GM12878 (cell line): Measurements from ENCODE around the gene VSIG8. TPM values are rescaled to one million over a fixed set of nuclear protein-coding genes. Genes with fewer than 3 reads are reported as not detected.
A peak's percentile ranks its signal among the peaks of the same experiment; 100 is the strongest.

Experiments
- ATAC-seq: fragments of 200-7000 bp; cut with Tn5 transposase; 3 replicates; pipeline ENCODE4 v1.9.1; 2020; ENCODE audit warnings: mild to moderate bottlenecking, moderate library complexity
- BruUV-seq: library from RNA; stranded (reverse); fragments of 400-500 nt; replicated peaks from 2 replicates; lab custom pipeline; 2021; lab: Mats Ljungman, UMichigan
- CTCF ChIA-PET: fragments of 300-600 bp; sonication (Branson Sonifier 250); formaldehyde crosslinking; extraction: SDS; loops from one replicate; lab custom pipeline; 2021; ENCODE audit warnings: inconsistent platforms; lab: Yijun Ruan, JAX
- POLR2A ChIA-PET: fragments of 350-600 bp; formaldehyde crosslinking; extraction: SDS; loops from one replicate; lab custom pipeline; 2021; ENCODE audit warnings: inconsistent platforms; lab: Charles Lee
- RAD21 ChIA-PET: fragments of 300-600 bp; sonication (Branson Sonifier 250); formaldehyde crosslinking; loops from one replicate; lab custom pipeline; 2023; ENCODE audit warnings: antibody characterized with exemption; ENCODE audit not compliant: unreplicated experiment; lab: Charles Lee
- SMC1A ChIA-PET: fragments of 300-600 bp; sonication (Branson Sonifier 250); formaldehyde crosslinking; loops from one replicate; lab custom pipeline; 2023; ENCODE audit not compliant: unreplicated experiment, uncharacterized antibody; lab: Charles Lee
- DNase-seq: peaks from one replicate; pipeline ENCODE4 v3.0.0-alpha.2; 2011; ENCODE audit warnings: low read depth, low spot score
- FAIRE-seq: peaks from 3 replicates; lab custom pipeline; 2011; peaks lifted over from hg19 to GRCh38; lab: Jason Lieb, UNC
- H2AFZ ChIP-seq: 2 replicates; pipeline ENCODE4 v1.6.0; 2011; ENCODE audit warnings: low read depth, low read length, control low read depth; ENCODE audit not compliant: control insufficient read depth
- H3K27ac ChIP-seq: 2 replicates; pipeline ENCODE4 v1.5.1; 2011; ENCODE audit warnings: control low read depth; ENCODE audit not compliant: control insufficient read depth, insufficient read depth
- H3K27me3 ChIP-seq, 2 experiments: replicated peaks in 1 of 2; 2 replicates each; pipeline versions ENCODE4 v1.6.0 to v1.6.1; 2011; ENCODE audit warnings: low read length in 1 of 2; ENCODE audit not compliant: control insufficient read depth in 2 of 2, insufficient read depth in 2 of 2
- H3K36me3 ChIP-seq, 2 experiments: 2 replicates each; pipeline ENCODE4 v1.5.1; 2011; ENCODE audit warnings: low read length in 1 of 2; ENCODE audit not compliant: control insufficient read depth in 2 of 2, insufficient read depth in 2 of 2
- H3K4me1 ChIP-seq: 2 replicates; pipeline ENCODE4 v1.6.1; 2011; ENCODE audit warnings: mild to moderate bottlenecking, low read length, moderate library complexity, mixed read lengths; ENCODE audit not compliant: control insufficient read depth, insufficient read depth
- H3K4me2 ChIP-seq: 2 replicates; pipeline ENCODE4 v1.6.0; 2011; ENCODE audit warnings: control low read depth; ENCODE audit not compliant: control insufficient read depth, insufficient read depth
- H3K4me3 ChIP-seq: fragments of 200-600 bp; sonication (generic); 2 replicates; pipeline ENCODE4 v1.5.1; 2016
- H3K79me2 ChIP-seq: 2 replicates; pipeline ENCODE4 v1.6.0; 2011; ENCODE audit warnings: low read length; ENCODE audit not compliant: control insufficient read depth, insufficient read depth
- H3K9ac ChIP-seq: 2 replicates; pipeline ENCODE4 v1.8.0; 2011; ENCODE audit warnings: low read length, control low read depth, mixed read lengths; ENCODE audit not compliant: control insufficient read depth, insufficient read depth
- H3K9me3 ChIP-seq: replicated peaks from 3 replicates; pipeline ENCODE4 v1.5.1; 2011; ENCODE audit warnings: mild to moderate bottlenecking, low read length; ENCODE audit not compliant: control insufficient read depth, insufficient read depth
- H4K20me1 ChIP-seq: 2 replicates; pipeline ENCODE4 v1.6.0; 2011; ENCODE audit not compliant: control insufficient read depth, insufficient read depth
- BMI1 ChIP-seq: fragments of 450-650 bp; IDR thresholded peaks from 2 replicates; pipeline ENCODE4 v1.6.1; 2016; ENCODE audit warnings: mild to moderate bottlenecking, moderate library complexity, borderline replicate concordance
- FOS ChIP-seq: IDR thresholded peaks from 3 replicates; pipeline ENCODE4 v1.6.1; 2011; ENCODE audit warnings: borderline replicate concordance; ENCODE audit not compliant: insufficient read length; ENCODE audit errors: extremely low read depth
- FOXM1 ChIP-seq: IDR thresholded peaks from 2 replicates; pipeline ENCODE4 v1.6.1; 2012; ENCODE audit warnings: low read depth, mild to moderate bottlenecking, inconsistent platforms, low read length, moderate library complexity
- GATAD2B ChIP-seq: fragments of 450-650 bp; conservative IDR thresholded peaks from 2 replicates; pipeline ENCODE4 v1.6.1; 2017; ENCODE audit warnings: low read depth, mild to moderate bottlenecking, moderate library complexity
- KAT2A ChIP-seq: conservative IDR thresholded peaks from 2 replicates; pipeline ENCODE4 v1.6.1; 2011; ENCODE audit warnings: low read depth, low read length; ENCODE audit not compliant: control insufficient read depth
- LARP7 ChIP-seq: fragments of 450-650 bp; IDR thresholded peaks from 2 replicates; pipeline ENCODE4 v1.6.1; 2017; ENCODE audit warnings: mild to moderate bottlenecking
- MEF2A ChIP-seq: IDR thresholded peaks from 2 replicates; pipeline ENCODE4 v1.6.1; 2011; ENCODE audit warnings: low read depth, mild to moderate bottlenecking, low read length, moderate library complexity; ENCODE audit not compliant: insufficient read depth
- MTA2 ChIP-seq: fragments of 450-650 bp; IDR thresholded peaks from 2 replicates; pipeline ENCODE4 v1.6.1; 2016; ENCODE audit warnings: low read depth, mild to moderate bottlenecking, moderate library complexity
- MYB ChIP-seq: fragments of 150-350 bp; IDR thresholded peaks from 2 replicates; pipeline ENCODE4 v1.6.1; 2014; ENCODE audit warnings: mild to moderate bottlenecking, low read depth, low read length, borderline replicate concordance
- MYC ChIP-seq: IDR thresholded peaks from 2 replicates; pipeline ENCODE4 v1.6.1; 2011; ENCODE audit warnings: mild to moderate bottlenecking, low read length, moderate library complexity, inconsistent platforms; ENCODE audit not compliant: insufficient read depth, insufficient replicate concordance, insufficient read length, severe bottlenecking
- NFIC ChIP-seq: IDR thresholded peaks from 2 replicates; pipeline ENCODE4 v1.6.1; 2012; ENCODE audit warnings: low read depth, mild to moderate bottlenecking, inconsistent platforms, low read length, moderate library complexity
- NFXL1 ChIP-seq: fragments of 450-650 bp; IDR thresholded peaks from 2 replicates; pipeline ENCODE4 v1.6.1; 2017; ENCODE audit warnings: antibody characterized with exemption, mild to moderate bottlenecking, borderline replicate concordance
- PAX5 ChIP-seq: IDR thresholded peaks from 2 replicates; pipeline ENCODE4 v1.6.1; 2011; ENCODE audit warnings: low read depth, low read length, borderline replicate concordance
- RUNX3 ChIP-seq: IDR thresholded peaks from 2 replicates; pipeline ENCODE4 v1.6.1; 2012; ENCODE audit warnings: low read length, inconsistent platforms
- SMARCA5 ChIP-seq: fragments of 450-650 bp; IDR thresholded peaks from 2 replicates; pipeline ENCODE4 v1.6.1; 2017; ENCODE audit warnings: mild to moderate bottlenecking
- SP1 ChIP-seq: IDR thresholded peaks from one replicate; pipeline ENCODE4 v1.6.1; 2011; ENCODE audit warnings: low read depth, low read length
- ZZZ3 ChIP-seq: IDR thresholded peaks from 2 replicates; pipeline ENCODE4 v1.6.1; 2011; ENCODE audit warnings: low read depth; ENCODE audit not compliant: control insufficient read depth, insufficient read length
- WGBS: methylation state at CpG from one replicate; pipeline ENCODE4 v1.1.6; 2016; ENCODE audit warnings: low lambda C conversion rate; ENCODE audit not compliant: insufficient replicate concordance, insufficient coverage; ENCODE audit errors: missing lambda C conversion rate; 5-methylcytosine and 5-hydroxymethylcytosine counted together
- in situ Hi-C: fragments of 300-500 bp; cut with MboI; formaldehyde crosslinking; loops from 9 replicates; pipeline ENCODE4 v1.14.3; 2018; ENCODE audit warnings: mixed read lengths
- intact Hi-C: fragments of 100-400 bp; cut with micrococcal nuclease; formaldehyde crosslinking; loops from one replicate; pipeline ENCODE4 v1.14.2; 2022; ENCODE audit not compliant: unreplicated experiment
- polyA plus RNA-seq, 11 experiments: library from polyadenylated mRNA; depleted of rRNA in 4 of 11; unstranded in 6 of 11; stranded (reverse) in 5 of 11; fragments of >200 nt; fragmentation: Nextera tagmentation in 4 of 11; fragmentation: Illumina TruSeq in 1 of 11; extraction: Ambion mirVana in 4 of 11; extraction: Trizol in 1 of 11; gene quantifications; 1 replicate in 1 of 11; 2 replicates in 10 of 11; pipeline versions ENCODE4 v1.2.1 to v1.2.3, GENCODE V29; 2011 to 2016; ENCODE audit warnings: inconsistent platforms in 2 of 11, missing spikeins in 2 of 11, low read depth in 1 of 11
- total RNA-seq, 4 experiments: library from RNA; depleted of rRNA in 3 of 4; stranded (reverse); fragments of >200 nt in 3 of 4; fragmentation: Illumina TruSeq in 1 of 4; extraction: Trizol in 1 of 4; gene quantifications; 2 replicates each; pipeline versions ENCODE4 v1.2.1 to v1.2.3, GENCODE V29; 2013 to 2021
- TF ChIP-seq, protein P1 (sequence below): fragments of 450-650 bp; IDR thresholded peaks from 2 replicates; pipeline ENCODE4 v1.6.1; 2017; ENCODE audit warnings: mild to moderate bottlenecking, moderate library complexity
- TF ChIP-seq, protein P2 (sequence below): fragments of 450-650 bp; IDR thresholded peaks from 2 replicates; pipeline ENCODE4 v1.6.1; 2014; ENCODE audit warnings: mild to moderate bottlenecking
- TF ChIP-seq, protein P3 (sequence below): fragments of 450-650 bp; conservative IDR thresholded peaks from 2 replicates; pipeline ENCODE4 v1.6.1; 2017; ENCODE audit warnings: mild to moderate bottlenecking, moderate library complexity

The VSIG8 gene
- total and polyA plus RNA-seq, 10 of the 15 experiments (the other 5 are each of a cell fraction or from before 2014, with no cell fraction given), result not detected

DNA sequence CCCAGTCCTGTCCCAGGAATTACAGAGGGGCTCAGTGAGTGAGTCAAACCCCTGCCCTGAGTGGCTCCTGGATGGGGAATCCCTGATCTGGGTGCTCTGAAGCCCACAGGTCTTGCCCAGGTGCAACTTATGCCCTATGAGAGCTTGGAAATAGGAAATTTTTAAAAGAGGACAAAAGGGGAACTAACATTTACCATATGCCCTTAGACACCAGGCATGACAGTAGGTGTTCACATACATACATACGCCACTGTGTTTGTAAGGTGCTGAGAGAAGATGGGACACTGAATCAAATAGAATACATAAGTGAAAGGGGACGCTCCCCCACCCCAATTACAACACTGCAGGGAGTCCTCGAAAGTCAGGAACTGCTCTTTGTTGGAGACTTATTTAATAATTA, 36.1 kb upstream of the VSIG8 start:
- intact Hi-C loops, result no loop called here
- in situ Hi-C loops, result no loop called here
- FAIRE-seq, result no peak
- SMC1A ChIA-PET, result no interaction called here
- 0 out of 4 replicates have a peak, but pooled peaks cover 0 to 2% of the 10 kb centered on the region in 2 experiments for H3K27me3 ChIP-seq
- H3K27ac ChIP-seq, result no peak overlapping the region
- POLR2A ChIA-PET, result no interaction called here
- CTCF ChIA-PET, result interaction anchor here (0.8 to 14.8 kb wide), 2 partner anchors 99 to 109 kb away, joined by 3 to 476 read pairs; partner anchors contain the start of gene FCRL6
- RAD21 ChIA-PET, result no interaction called here
- H3K9me3 ChIP-seq, result no peaks in the 10 kb centered on the region
- H3K4me3 ChIP-seq, result no peak overlapping the region
- no TSS peak for BruUV-seq
- no peak overlapping the region for H2AFZ ChIP-seq
- no peaks in the 10 kb centered on the region for H3K4me1 ChIP-seq
- H3K9ac ChIP-seq, result no peak overlapping the region
- TF ChIP-seq SP1, result no peak
- no peak for TF ChIP-seq NFIC
- TF ChIP-seq MYB, result no peak
- no peak for TF ChIP-seq BMI1
- TF ChIP-seq, protein P1, sequence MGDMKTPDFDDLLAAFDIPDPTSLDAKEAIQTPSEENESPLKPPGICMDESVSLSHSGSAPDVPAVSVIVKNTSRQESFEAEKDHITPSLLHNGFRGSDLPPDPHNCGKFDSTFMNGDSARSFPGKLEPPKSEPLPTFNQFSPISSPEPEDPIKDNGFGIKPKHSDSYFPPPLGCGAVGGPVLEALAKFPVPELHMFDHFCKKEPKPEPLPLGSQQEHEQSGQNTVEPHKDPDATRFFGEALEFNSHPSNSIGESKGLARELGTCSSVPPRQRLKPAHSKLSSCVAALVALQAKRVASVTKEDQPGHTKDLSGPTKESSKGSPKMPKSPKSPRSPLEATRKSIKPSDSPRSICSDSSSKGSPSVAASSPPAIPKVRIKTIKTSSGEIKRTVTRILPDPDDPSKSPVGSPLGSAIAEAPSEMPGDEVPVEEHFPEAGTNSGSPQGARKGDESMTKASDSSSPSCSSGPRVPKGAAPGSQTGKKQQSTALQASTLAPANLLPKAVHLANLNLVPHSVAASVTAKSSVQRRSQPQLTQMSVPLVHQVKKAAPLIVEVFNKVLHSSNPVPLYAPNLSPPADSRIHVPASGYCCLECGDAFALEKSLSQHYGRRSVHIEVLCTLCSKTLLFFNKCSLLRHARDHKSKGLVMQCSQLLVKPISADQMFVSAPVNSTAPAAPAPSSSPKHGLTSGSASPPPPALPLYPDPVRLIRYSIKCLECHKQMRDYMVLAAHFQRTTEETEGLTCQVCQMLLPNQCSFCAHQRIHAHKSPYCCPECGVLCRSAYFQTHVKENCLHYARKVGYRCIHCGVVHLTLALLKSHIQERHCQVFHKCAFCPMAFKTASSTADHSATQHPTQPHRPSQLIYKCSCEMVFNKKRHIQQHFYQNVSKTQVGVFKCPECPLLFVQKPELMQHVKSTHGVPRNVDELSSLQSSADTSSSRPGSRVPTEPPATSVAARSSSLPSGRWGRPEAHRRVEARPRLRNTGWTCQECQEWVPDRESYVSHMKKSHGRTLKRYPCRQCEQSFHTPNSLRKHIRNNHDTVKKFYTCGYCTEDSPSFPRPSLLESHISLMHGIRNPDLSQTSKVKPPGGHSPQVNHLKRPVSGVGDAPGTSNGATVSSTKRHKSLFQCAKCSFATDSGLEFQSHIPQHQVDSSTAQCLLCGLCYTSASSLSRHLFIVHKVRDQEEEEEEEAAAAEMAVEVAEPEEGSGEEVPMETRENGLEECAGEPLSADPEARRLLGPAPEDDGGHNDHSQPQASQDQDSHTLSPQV, result no peak
- no peak for TF ChIP-seq MTA2
- no peak for TF ChIP-seq ZZZ3
- TF ChIP-seq FOXM1, result no peak
- no peak for TF ChIP-seq FOS
- TF ChIP-seq, protein P2, sequence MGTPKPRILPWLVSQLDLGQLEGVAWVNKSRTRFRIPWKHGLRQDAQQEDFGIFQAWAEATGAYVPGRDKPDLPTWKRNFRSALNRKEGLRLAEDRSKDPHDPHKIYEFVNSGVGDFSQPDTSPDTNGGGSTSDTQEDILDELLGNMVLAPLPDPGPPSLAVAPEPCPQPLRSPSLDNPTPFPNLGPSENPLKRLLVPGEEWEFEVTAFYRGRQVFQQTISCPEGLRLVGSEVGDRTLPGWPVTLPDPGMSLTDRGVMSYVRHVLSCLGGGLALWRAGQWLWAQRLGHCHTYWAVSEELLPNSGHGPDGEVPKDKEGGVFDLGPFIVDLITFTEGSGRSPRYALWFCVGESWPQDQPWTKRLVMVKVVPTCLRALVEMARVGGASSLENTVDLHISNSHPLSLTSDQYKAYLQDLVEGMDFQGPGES, result no peak
- no peak for TF ChIP-seq NFXL1
- TF ChIP-seq PAX5, result no peak
- TF ChIP-seq KAT2A, result no peak
- no peak for TF ChIP-seq MYC
- no peak for TF ChIP-seq MEF2A
- no peak for TF ChIP-seq LARP7
- TF ChIP-seq GATAD2B, result no peak
- TF ChIP-seq RUNX3, result no peak
- TF ChIP-seq SMARCA5, result no peak
- TF ChIP-seq, protein P3, sequence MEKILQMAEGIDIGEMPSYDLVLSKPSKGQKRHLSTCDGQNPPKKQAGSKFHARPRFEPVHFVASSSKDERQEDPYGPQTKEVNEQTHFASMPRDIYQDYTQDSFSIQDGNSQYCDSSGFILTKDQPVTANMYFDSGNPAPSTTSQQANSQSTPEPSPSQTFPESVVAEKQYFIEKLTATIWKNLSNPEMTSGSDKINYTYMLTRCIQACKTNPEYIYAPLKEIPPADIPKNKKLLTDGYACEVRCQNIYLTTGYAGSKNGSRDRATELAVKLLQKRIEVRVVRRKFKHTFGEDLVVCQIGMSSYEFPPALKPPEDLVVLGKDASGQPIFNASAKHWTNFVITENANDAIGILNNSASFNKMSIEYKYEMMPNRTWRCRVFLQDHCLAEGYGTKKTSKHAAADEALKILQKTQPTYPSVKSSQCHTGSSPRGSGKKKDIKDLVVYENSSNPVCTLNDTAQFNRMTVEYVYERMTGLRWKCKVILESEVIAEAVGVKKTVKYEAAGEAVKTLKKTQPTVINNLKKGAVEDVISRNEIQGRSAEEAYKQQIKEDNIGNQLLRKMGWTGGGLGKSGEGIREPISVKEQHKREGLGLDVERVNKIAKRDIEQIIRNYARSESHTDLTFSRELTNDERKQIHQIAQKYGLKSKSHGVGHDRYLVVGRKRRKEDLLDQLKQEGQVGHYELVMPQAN, result no peak
- WGBS, result 40% methylated on average over 3 of the region's 3 CpGs
- H3K4me2 ChIP-seq, result no peak overlapping the region
- no peaks in the 10 kb centered on the region for H3K79me2 ChIP-seq
- ATAC-seq, result peak; percentile 70
- no peaks in the 10 kb centered on the region for H4K20me1 ChIP-seq
- no peaks in the 10 kb centered on the region for H3K36me3 ChIP-seq
- no peak for DNase-seq
